OCI-LY3 (cell line): ENCODE results near the gene AGPAT4.

Source experiments
- EZH2phosphoT487 ChIP-seq: fragments of 200-600 bp; shearing (Covaris generic); IDR thresholded peaks from 2 replicates; pipeline ENCODE4 v1.6.1; 2018; ENCODE audit warnings: antibody characterized with exemption, mixed run types, low read depth
- TF ChIP-seq, protein P1 (sequence below): fragments of 200-600, 300-600 bp; sonication (generic); IDR thresholded peaks from 2 replicates; pipeline ENCODE4 v1.5.1; 2014; ENCODE audit warnings: antibody characterized with exemption, low read length, low read depth

DNA sequence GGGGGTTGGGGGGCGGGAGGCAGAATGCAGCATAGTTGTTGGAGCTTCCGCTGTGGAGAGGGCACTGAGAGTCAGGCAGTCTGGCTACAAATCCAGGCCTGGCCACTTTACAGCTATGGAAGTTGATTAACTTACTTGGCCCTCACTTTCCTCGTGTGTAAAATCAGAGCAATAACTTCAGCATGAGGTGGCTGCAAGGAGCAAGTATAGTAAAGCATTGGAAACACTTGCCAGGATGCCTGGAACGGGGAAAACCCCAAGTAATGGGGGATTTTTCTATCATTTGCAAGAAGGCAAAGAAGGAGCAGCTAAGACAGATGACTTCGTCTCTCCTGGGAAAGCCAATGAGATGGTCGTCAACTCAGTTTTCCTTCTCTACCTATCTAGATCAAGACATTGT lies 35.8 kb downstream of the AGPAT4 start:
- TF ChIP-seq EZH2phosphoT487, result no peak
- TF ChIP-seq, protein P1, sequence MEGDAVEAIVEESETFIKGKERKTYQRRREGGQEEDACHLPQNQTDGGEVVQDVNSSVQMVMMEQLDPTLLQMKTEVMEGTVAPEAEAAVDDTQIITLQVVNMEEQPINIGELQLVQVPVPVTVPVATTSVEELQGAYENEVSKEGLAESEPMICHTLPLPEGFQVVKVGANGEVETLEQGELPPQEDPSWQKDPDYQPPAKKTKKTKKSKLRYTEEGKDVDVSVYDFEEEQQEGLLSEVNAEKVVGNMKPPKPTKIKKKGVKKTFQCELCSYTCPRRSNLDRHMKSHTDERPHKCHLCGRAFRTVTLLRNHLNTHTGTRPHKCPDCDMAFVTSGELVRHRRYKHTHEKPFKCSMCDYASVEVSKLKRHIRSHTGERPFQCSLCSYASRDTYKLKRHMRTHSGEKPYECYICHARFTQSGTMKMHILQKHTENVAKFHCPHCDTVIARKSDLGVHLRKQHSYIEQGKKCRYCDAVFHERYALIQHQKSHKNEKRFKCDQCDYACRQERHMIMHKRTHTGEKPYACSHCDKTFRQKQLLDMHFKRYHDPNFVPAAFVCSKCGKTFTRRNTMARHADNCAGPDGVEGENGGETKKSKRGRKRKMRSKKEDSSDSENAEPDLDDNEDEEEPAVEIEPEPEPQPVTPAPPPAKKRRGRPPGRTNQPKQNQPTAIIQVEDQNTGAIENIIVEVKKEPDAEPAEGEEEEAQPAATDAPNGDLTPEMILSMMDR, result no peak
